ENCODE data around the gene JAKMIP1.

The JAKMIP1 gene

GRCh38 chr4:5976431-5976830 lies 223.9 kb downstream of the JAKMIP1 start:
- no peak for DNase-seq (ENCODE audit: extremely low read depth in 1 of 2, low read depth in 1 of 2)
